ENCODE data around the gene LGALS16.

GRCh38 chr19:39647918-39648317 lies 7.8 kb upstream of the LGALS16 start:
- TF ChIP-seq CTCF (IDR thresholded peaks at IDR 0.05; ENCODE audit: low read length) (no peak), EZH2phosphoT487 (IDR thresholded peaks at IDR 0.05; ENCODE audit: low read length) (no peak)

Measured in MM.1S (cell line).